ENCODE measurements around the gene PHB1.

The PHB1 gene

GRCh38 chr17:49457564-49458535, 43.2 kb upstream of the PHB1 start:
- intact Hi-C loops (cut with DNase I; ENCODE audit: low total_unique reads): no loop called here
- H3K27me3 ChIP-seq: peaks cover 0 to 61% of the 10 kb centered on the region in 2 donors
- H3K27ac ChIP-seq: no peak overlapping the region
- no peaks in the 10 kb centered on the region for H3K4me1 ChIP-seq
- no peak overlapping the region for H3K4me3 ChIP-seq
- H3K36me3 ChIP-seq: no peaks in the 10 kb centered on the region
- TF ChIP-seq CTCF (IDR thresholded peaks at IDR 0.05): no peak
- no peak for DNase-seq
- H3K9me3 ChIP-seq: no peaks in the 10 kb centered on the region

GRCh38 chr17:49456183-49456965, 41.7 kb upstream of the PHB1 start:
- Histone ChIP-seq H3K27me3 (peaks cover 0 to 54% of the 10 kb centered on the region in 2 donors), H3K36me3 (no peaks in the 10 kb centered on the region), H3K9me3 (no peaks in the 10 kb centered on the region), H3K4me1 (no peaks in the 10 kb centered on the region), H3K27ac (no peak overlapping the region), H3K4me3 (no peak overlapping the region)
- intact Hi-C loops (cut with DNase I; ENCODE audit: low total_unique reads): no loop called here
- DNase-seq: no peak
- no peak for TF ChIP-seq CTCF (IDR thresholded peaks at IDR 0.05)

- no peaks in the 10 kb centered on the region for H3K9me3 ChIP-seq
- TF ChIP-seq CTCF (IDR thresholded peaks at IDR 0.05): no peak
- no peak overlapping the region for H3K4me3 ChIP-seq
- no peaks in the 10 kb centered on the region for H3K36me3 ChIP-seq
- intact Hi-C loops (cut with DNase I; ENCODE audit: low total_unique reads): no loop called here
- DNase-seq: no peak
- no peak overlapping the region for H3K27ac ChIP-seq
- no peaks in the 10 kb centered on the region for H3K4me1 ChIP-seq
- peaks cover 0 to 48% of the 10 kb centered on the region in 2 donors for H3K27me3 ChIP-seq
These were observed 40.7 kb upstream of the PHB1 start for GRCh38 chr17:49455272-49455861.

GRCh38 chr17:49454050-49454449, 39.4 kb upstream of the PHB1 start:
- intact Hi-C loops (cut with DNase I; ENCODE audit: low total_unique reads): no loop called here
- Histone ChIP-seq H3K4me3 (no peak overlapping the region), H3K27me3 (peaks cover 0 to 37% of the 10 kb centered on the region in 2 donors), H3K9me3 (no peaks in the 10 kb centered on the region), H3K4me1 (no peaks in the 10 kb centered on the region), H3K36me3 (no peaks in the 10 kb centered on the region), H3K27ac (no peak overlapping the region)
- DNase-seq: no peak
- no peak for TF ChIP-seq CTCF (IDR thresholded peaks at IDR 0.05)

- DNase-seq: no peak
- Histone ChIP-seq H3K27me3 (peaks cover 0 to 30% of the 10 kb centered on the region in 2 donors), H3K4me1 (no peaks in the 10 kb centered on the region), H3K36me3 (no peaks in the 10 kb centered on the region), H3K9me3 (no peaks in the 10 kb centered on the region), H3K4me3 (no peak overlapping the region), H3K27ac (no peak overlapping the region)
- TF ChIP-seq CTCF (IDR thresholded peaks at IDR 0.05): no peak
- intact Hi-C loops (cut with DNase I; ENCODE audit: low total_unique reads): no loop called here
These were observed 38.0 kb upstream of the PHB1 start for GRCh38 chr17:49452661-49453060.
